Measurements from ENCODE around the gene B4GALT5.

GRCh38 chr20:49666911-49667310 is 46.8 kb downstream of the B4GALT5 start:
- TF ChIP-seq EZH2 (IDR thresholded peaks at IDR 0.05) = no peak
- TF ChIP-seq POLR2AphosphoS5 (IDR thresholded peaks at IDR 0.05; ENCODE audit: borderline replicate concordance, low read depth, low read length) = no peak
